ENCODE results near the gene HDAC9.

The HDAC9 gene

DNA sequence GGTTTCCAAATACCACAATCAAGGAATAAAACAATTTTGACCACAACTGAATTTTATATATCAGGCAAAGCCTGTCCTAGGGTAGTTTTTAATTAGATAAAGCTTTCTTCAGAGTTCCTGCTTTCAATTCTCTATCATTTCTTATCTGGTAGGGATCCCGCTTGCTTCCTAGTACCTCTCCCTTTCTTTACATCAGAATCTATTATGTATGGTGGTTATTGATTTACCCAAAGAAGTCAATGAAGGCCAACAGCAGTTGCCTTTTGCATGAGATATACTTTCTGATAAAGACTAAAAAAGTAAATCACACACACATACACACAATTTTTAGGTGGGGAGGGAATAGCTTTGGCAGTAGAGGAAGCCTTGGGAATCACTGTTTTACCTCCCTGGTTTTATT, 70.7 kb downstream of the HDAC9 start:
- DNase-seq (ENCODE audit: low read depth, low spot score) = no peak
- in situ Hi-C loops (cut with HindIII; ENCODE audit: low sequenced_read_pairs) = no loop called here

DNA sequence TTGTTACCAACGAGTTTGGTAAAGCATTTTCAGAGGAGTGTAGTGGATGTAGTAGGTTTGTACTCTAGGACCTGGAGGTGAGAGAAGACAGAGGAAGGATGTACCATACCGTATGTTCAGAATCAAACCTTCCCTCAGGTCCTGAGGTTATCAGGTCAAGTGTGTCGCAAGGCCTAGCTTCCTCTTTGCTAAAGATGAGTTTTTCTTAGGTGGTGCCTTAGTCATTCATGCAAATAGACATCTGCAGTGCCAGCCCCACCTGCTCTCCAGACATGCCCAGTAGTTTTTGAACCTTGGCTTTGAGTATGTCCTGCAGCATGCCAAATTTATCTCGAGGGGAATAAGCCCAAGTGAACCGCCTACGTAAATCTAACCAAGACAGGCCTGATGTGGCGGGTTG, 71.3 kb downstream of the HDAC9 start:
- no peak for DNase-seq (ENCODE audit: low read depth, low spot score)
- no peak overlapping the region for H3K4me3 ChIP-seq (ENCODE audit: low read depth, low read length)
- in situ Hi-C loops (cut with HindIII; ENCODE audit: low sequenced_read_pairs) = no loop called here
- TF ChIP-seq, protein P1, sequence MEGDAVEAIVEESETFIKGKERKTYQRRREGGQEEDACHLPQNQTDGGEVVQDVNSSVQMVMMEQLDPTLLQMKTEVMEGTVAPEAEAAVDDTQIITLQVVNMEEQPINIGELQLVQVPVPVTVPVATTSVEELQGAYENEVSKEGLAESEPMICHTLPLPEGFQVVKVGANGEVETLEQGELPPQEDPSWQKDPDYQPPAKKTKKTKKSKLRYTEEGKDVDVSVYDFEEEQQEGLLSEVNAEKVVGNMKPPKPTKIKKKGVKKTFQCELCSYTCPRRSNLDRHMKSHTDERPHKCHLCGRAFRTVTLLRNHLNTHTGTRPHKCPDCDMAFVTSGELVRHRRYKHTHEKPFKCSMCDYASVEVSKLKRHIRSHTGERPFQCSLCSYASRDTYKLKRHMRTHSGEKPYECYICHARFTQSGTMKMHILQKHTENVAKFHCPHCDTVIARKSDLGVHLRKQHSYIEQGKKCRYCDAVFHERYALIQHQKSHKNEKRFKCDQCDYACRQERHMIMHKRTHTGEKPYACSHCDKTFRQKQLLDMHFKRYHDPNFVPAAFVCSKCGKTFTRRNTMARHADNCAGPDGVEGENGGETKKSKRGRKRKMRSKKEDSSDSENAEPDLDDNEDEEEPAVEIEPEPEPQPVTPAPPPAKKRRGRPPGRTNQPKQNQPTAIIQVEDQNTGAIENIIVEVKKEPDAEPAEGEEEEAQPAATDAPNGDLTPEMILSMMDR (IDR thresholded peaks at IDR 0.05; ENCODE audit: low read depth, low read length) = no peak

More for the DNA sequence above, 70.7 kb downstream of the HDAC9 start:
- no peak overlapping the region for H3K4me3 ChIP-seq (ENCODE audit: low read depth, low read length)
- TF ChIP-seq, protein P1 (IDR thresholded peaks at IDR 0.05; ENCODE audit: low read depth, low read length) = no peak

DNA sequence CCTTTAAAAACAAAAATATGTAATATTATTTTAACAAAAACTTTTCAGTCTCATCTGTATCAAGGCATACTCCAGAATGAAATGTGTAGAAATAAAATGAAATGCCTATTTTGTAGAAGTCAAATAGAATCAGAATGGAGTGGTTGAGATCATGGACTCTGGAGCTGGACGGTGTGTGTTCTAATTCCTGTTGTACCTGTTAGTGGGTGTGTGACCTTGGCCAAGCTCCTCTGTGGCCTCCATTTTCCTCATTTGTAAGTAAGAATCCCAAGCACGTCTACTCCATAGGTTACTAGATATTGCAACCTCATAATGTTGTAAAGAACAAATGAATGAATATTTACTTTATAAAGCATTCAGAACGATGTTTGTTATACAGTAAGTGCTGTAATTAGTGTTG, 74.9 kb downstream of the HDAC9 start:
- TF ChIP-seq, protein P1 (IDR thresholded peaks at IDR 0.05; ENCODE audit: low read depth, low read length) = no peak
- in situ Hi-C loops (cut with HindIII; ENCODE audit: low sequenced_read_pairs) = no loop called here
- no peak for DNase-seq (ENCODE audit: low read depth, low spot score)
- H3K4me3 ChIP-seq (ENCODE audit: low read depth, low read length) = no peak overlapping the region

DNA sequence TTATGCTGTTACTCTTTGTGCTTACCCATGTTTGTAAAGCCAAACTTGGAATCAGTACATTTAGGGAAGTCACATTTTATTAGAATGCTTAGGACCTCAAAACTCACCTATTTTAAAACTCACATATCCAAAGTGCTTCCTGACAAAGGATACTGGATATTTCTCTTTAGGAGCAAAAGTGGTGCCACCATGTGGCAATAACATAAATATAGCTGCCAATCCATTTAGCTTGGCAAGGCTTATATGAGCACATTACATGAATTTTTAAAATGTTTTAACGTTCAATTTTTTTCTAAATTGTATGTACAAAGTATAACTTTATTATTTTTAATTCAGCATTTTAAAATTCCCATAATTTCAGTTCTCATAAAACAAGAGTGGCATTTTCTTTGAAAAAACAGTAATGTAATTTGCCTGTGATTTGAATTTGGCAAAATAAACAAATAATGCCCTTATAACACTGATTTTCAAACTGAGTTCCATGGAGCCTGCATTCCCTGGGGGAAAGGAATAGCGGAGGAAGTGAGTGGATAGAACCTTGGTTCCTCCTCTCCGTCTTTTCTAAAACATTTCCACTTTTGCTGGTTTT, 75.4 kb downstream of the HDAC9 start:
- TF ChIP-seq, protein P1 (IDR thresholded peaks at IDR 0.05; ENCODE audit: low read depth, low read length) = peak; percentile 51
- H3K4me3 ChIP-seq (ENCODE audit: low read depth, low read length) = no peak overlapping the region
- peak; percentile 71 for DNase-seq (ENCODE audit: low read depth, low spot score)
- in situ Hi-C loops (cut with HindIII; ENCODE audit: low sequenced_read_pairs) = no loop called here

DNA sequence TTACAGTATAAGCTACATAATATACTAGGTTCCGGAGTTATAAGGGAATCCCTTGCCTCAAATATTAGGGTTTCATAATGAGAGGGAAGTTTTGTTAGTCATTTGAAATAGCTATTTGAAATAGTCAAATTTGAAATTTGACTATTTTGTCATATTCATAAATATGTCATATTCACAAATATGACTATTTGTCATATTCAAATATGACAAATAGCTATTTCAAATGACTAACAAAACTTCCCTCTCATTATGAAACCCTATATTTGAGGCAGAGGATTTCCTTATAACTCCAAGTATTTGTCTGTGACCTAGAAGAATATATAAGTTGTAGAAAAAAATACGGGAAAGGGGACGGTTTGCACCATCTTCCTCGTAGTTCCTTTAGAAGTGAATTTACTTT, 76.6 kb downstream of the HDAC9 start:
- TF ChIP-seq, protein P1 (IDR thresholded peaks at IDR 0.05; ENCODE audit: low read depth, low read length) = no peak
- in situ Hi-C loops (cut with HindIII; ENCODE audit: low sequenced_read_pairs) = no loop called here
- DNase-seq (ENCODE audit: low read depth, low spot score) = no peak
- H3K4me3 ChIP-seq (ENCODE audit: low read depth, low read length) = no peak overlapping the region

DNA sequence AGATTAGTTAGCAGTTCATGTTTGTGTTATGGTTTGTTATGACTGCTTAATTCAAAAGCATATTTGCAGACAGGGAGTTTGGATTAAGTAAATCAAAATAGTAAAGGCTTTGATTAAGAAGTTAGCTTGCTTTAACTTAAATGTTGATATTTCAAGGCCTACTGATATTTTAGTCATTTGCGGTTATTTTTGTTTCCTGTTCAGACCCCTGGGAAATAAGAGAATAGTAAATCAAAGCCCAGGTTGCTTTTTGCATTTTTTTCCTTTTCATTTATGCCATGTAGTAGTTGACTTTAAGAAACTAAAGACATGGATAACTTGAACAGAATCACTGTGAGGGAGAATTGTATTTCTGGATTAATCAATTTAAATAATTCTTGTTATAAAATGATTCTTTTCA, 77.3 kb downstream of the HDAC9 start:
- DNase-seq (ENCODE audit: low read depth, low spot score) = no peak
- TF ChIP-seq, protein P1 (IDR thresholded peaks at IDR 0.05; ENCODE audit: low read depth, low read length) = no peak
- no peak overlapping the region for H3K4me3 ChIP-seq (ENCODE audit: low read depth, low read length)
- in situ Hi-C loops (cut with HindIII; ENCODE audit: low sequenced_read_pairs) = no loop called here

Data from astrocyte of the spinal cord (primary cell).